K562 (cell line): ENCODE results near the gene PPP1R37. TPM values are rescaled to one million over a fixed set of nuclear protein-coding genes. Genes with fewer than 3 reads are reported as not detected.

ENCODE experiments used
- ATAC-seq: fragments of 200-7000 bp; cut with Tn5 transposase; 3 replicates; pipeline ENCODE4 v1.9.1; 2020; ENCODE audit warnings: moderate library complexity
- BruUV-seq: library from RNA; stranded (reverse); fragments of 400-500 nt; replicated peaks from 2 replicates; lab custom pipeline; 2021; lab: Mats Ljungman, UMichigan
- CTCF ChIA-PET: fragments of 300-600 bp; formaldehyde crosslinking; extraction: SDS; loops from one replicate; lab custom pipeline; 2021; ENCODE audit warnings: low intra/inter-chr PET ratio; lab: Yijun Ruan, JAX
- POLR2A ChIA-PET: fragments of 300-600, 350-650 bp; sonication (Branson Sonifier 250); formaldehyde crosslinking; extraction: SDS; loops from one replicate; lab custom pipeline; 2021; ENCODE audit warnings: antibody characterized with exemption, inconsistent platforms; lab: Yijun Ruan, JAX
- DNase-seq, 4 experiments: peaks; one replicate each; pipeline versions ENCODE4 v3.0.0 to v3.0.0-alpha.2; 2011 to 2018; ENCODE audit warnings: low spot score in 3 of 4, mixed read lengths in 3 of 4; ENCODE audit errors: extremely low read depth in 1 of 4
- FAIRE-seq: peaks from 2 replicates; lab custom pipeline; 2011; peaks lifted over from hg19 to GRCh38; lab: Jason Lieb, UNC
- H2AFZ ChIP-seq: 2 replicates; pipeline ENCODE4 v1.6.0; 2011; ENCODE audit warnings: low read depth, low read length, control low read depth, inconsistent platforms
- H3K27ac ChIP-seq: fragments of 200-600 bp; 3 replicates; pipeline ENCODE4 v1.8.0; 2011; ENCODE audit warnings: low read depth, mild to moderate bottlenecking, control low read depth, inconsistent platforms, low read length, moderate library complexity, mixed read lengths; ENCODE audit errors: extremely low read depth
- H3K27me3 ChIP-seq, 2 experiments: fragments of 300-600 bp in 1 of 2; 2 replicates in 1 of 2; 3 replicates in 1 of 2; pipeline versions ENCODE4 v1.6.0 to v1.8.0; 2011; ENCODE audit warnings: inconsistent platforms in 2 of 2, low read length in 2 of 2, mild to moderate bottlenecking in 1 of 2, mixed read lengths in 1 of 2, moderate library complexity in 1 of 2; ENCODE audit not compliant: control insufficient read depth in 2 of 2, insufficient read depth in 2 of 2
- H3K36me3 ChIP-seq: fragments of 300-600 bp; 3 replicates; pipeline ENCODE4 v1.8.0; 2011; ENCODE audit warnings: mild to moderate bottlenecking, low read length, inconsistent platforms; ENCODE audit not compliant: control insufficient read depth, insufficient read depth
- H3K4me1 ChIP-seq, 2 experiments: fragments of 200-600 bp in 1 of 2; replicated peaks in 1 of 2; 2 replicates in 1 of 2; 3 replicates in 1 of 2; pipeline versions ENCODE4 v1.5.1 to v1.8.0; 2011; ENCODE audit warnings: inconsistent platforms in 2 of 2, low read length in 2 of 2, mild to moderate bottlenecking in 1 of 2, mixed read lengths in 1 of 2, moderate library complexity in 1 of 2; ENCODE audit not compliant: control insufficient read depth in 2 of 2, insufficient read depth in 2 of 2
- H3K4me2 ChIP-seq: 2 replicates; pipeline ENCODE4 v1.6.1; 2011; ENCODE audit warnings: low read length, control low read depth, inconsistent platforms, mixed read lengths; ENCODE audit not compliant: insufficient read depth
- H3K4me3 ChIP-seq: fragments of 200-600 bp; sonication (generic), shearing (Covaris generic); 2 replicates; pipeline ENCODE4 v1.5.1; 2016; ENCODE audit warnings: control low read depth, inconsistent platforms
- H3K79me2 ChIP-seq: fragments of 200-600 bp; 3 replicates; pipeline ENCODE4 v1.8.0; 2011; ENCODE audit warnings: low read length, inconsistent platforms; ENCODE audit not compliant: control insufficient read depth, insufficient read depth
- H3K9ac ChIP-seq, 2 experiments: 2 replicates each; pipeline versions ENCODE4 v1.6.0 to v1.6.1; 2011; ENCODE audit warnings: low read depth in 2 of 2, low read length in 2 of 2, control low read depth in 1 of 2, inconsistent platforms in 1 of 2, mild to moderate bottlenecking in 1 of 2, mixed read lengths in 1 of 2; ENCODE audit not compliant: insufficient read depth in 1 of 2
- H3K9me1 ChIP-seq: one replicate; pipeline ENCODE4 v1.6.0; 2011; ENCODE audit warnings: inconsistent platforms, mild to moderate bottlenecking, low read length, moderate library complexity; ENCODE audit not compliant: control insufficient read depth, insufficient read depth
- H3K9me3 ChIP-seq: replicated peaks from 2 replicates; pipeline ENCODE4 v1.5.1; 2011; ENCODE audit warnings: low read depth, low read length, inconsistent platforms; ENCODE audit not compliant: control insufficient read depth, insufficient read depth
- H4K20me1 ChIP-seq: replicated peaks from 2 replicates; pipeline ENCODE4 v1.6.1; 2011; ENCODE audit warnings: low read length, inconsistent platforms, mixed read lengths; ENCODE audit not compliant: control insufficient read depth, insufficient read depth
- BCOR ChIP-seq: fragments of 450-650 bp; IDR thresholded peaks from 2 replicates; pipeline ENCODE4 v1.6.1; 2016
- EHMT2 ChIP-seq: fragments of 450-650 bp; IDR thresholded peaks from 2 replicates; pipeline ENCODE4 v1.6.1; 2018; ENCODE audit warnings: antibody characterized with exemption
- HOMEZ ChIP-seq: fragments of 250-450 bp; sonication (Bioruptor Pico); IDR thresholded peaks from 2 replicates; pipeline ENCODE4 v1.4.0; 2020; ENCODE audit warnings: mild to moderate bottlenecking, moderate library complexity
- MIER1 ChIP-seq: fragments of 450-650 bp; IDR thresholded peaks from 2 replicates; pipeline ENCODE4 v1.6.1; 2016; ENCODE audit warnings: antibody characterized with exemption, mild to moderate bottlenecking, low read depth
- RBM25 ChIP-seq: fragments of 200-400 bp; formaldehyde crosslinking; IDR thresholded peaks from 2 replicates; pipeline ENCODE4 v1.6.1; 2018; ENCODE audit warnings: low read length, low read depth, moderate library complexity; ENCODE audit not compliant: severe bottlenecking
- TEAD2 ChIP-seq: fragments of 450-650 bp; IDR thresholded peaks from 2 replicates; pipeline ENCODE4 v1.6.1; 2016; ENCODE audit warnings: missing genetic modification characterization, control low read depth, missing compliant biosample characterization
- ZFP36 ChIP-seq: fragments of 150-350 bp; IDR thresholded peaks from 2 replicates; pipeline ENCODE4 v1.6.1; 2018; ENCODE audit warnings: low read length, low read depth; ENCODE audit not compliant: partially characterized antibody
- WGBS: fragments of 100-300 bp; shearing (Covaris generic); methylation state at CpG from one replicate; pipeline ENCODE4 v1.1.6; 2016; ENCODE audit warnings: low coverage, mixed read lengths; ENCODE audit not compliant: insufficient coverage; ENCODE audit errors: missing lambda C conversion rate; 5-methylcytosine and 5-hydroxymethylcytosine counted together
- in situ Hi-C: fragments of 300-500 bp; cut with MboI; formaldehyde crosslinking; loops from 4 replicates; pipeline ENCODE4 v1.15.0; 2018; ENCODE audit warnings: inconsistent platforms, mixed read lengths
- intact Hi-C: fragments of 100-400 bp; cut with micrococcal nuclease; formaldehyde crosslinking; loops from 2 replicates; pipeline ENCODE4 v1.14.2; 2022
- polyA plus RNA-seq, 8 experiments: library from polyadenylated mRNA; depleted of rRNA in 4 of 8; stranded (reverse) in 5 of 8; unstranded in 3 of 8; fragments of >200 nt; fragmentation: Nextera tagmentation in 2 of 8; fragmentation: Illumina TruSeq in 1 of 8; extraction: Ambion mirVana in 2 of 8; extraction: Trizol in 1 of 8; gene quantifications; 2 replicates each; pipeline versions ENCODE4 v1.2.1 to v1.2.3, GENCODE V29; 2011 to 2014; ENCODE audit warnings: inconsistent platforms in 1 of 8, missing spikeins in 1 of 8
- total RNA-seq, 7 experiments: library from RNA; depleted of rRNA in 6 of 7; stranded (reverse); fragments of >200 nt in 6 of 7; fragmentation: Illumina TruSeq in 2 of 7; extraction: Trizol in 2 of 7; gene quantifications; 2 replicates each; pipeline versions ENCODE4 v1.2.1 to v1.2.3, GENCODE V29; 2011 to 2021; ENCODE audit warnings: low replicate concordance in 1 of 7

The PPP1R37 gene
- total and polyA plus RNA-seq, 9 of the 15 experiments (the other 6 are each of a cell fraction or from before 2014, with no cell fraction given) = 0.04 to 20.3 (median 7.3) TPM

- peaks cover 15 to 25% of the 10 kb centered on the region in 2 experiments for H3K4me1 ChIP-seq
- no peak overlapping the region for H3K4me3 ChIP-seq
- H3K36me3 ChIP-seq = peaks cover 49% of the 10 kb centered on the region
- H3K27me3 ChIP-seq = no peaks in the 10 kb centered on the region
- H2AFZ ChIP-seq = no peak overlapping the region
- peaks cover 64% of the 10 kb centered on the region for H3K79me2 ChIP-seq
- H3K27ac ChIP-seq = no peak overlapping the region
- TSS peak; percentile 8 for BruUV-seq
- H3K9ac ChIP-seq = peak overlapping the region in 1 of 2 experiments; percentile 53; a peak in 1 of 4 replicates
- FAIRE-seq = no peak
- TF ChIP-seq EHMT2 = no peak
- TF ChIP-seq MIER1 = peak; percentile 49; the same call in 1 of the 2 replicates
- H3K9me1 ChIP-seq = no peaks in the 10 kb centered on the region
- no peak for DNase-seq
- ChIA-PET CTCF (no interaction called here), POLR2A (no interaction called here)
- H4K20me1 ChIP-seq = no peaks in the 10 kb centered on the region; the same call in 1 of the 2 replicates
- no peak for ATAC-seq
- 87% methylated on average over 5 of the region's 5 CpGs for WGBS
- intact Hi-C loops = no loop called here
- no peaks in the 10 kb centered on the region for H3K9me3 ChIP-seq
- no peak overlapping the region for H3K4me2 ChIP-seq
- in situ Hi-C loops = no loop called here
Measured at GRCh38 chr19:45082170-45082569, 10.8 kb upstream of the PPP1R37 start.

- H3K9ac ChIP-seq = no peak overlapping the region
- peaks cover 38% of the 10 kb centered on the region for H3K79me2 ChIP-seq
- no peak overlapping the region for H2AFZ ChIP-seq
- H3K4me3 ChIP-seq = no peak overlapping the region
- no peak overlapping the region for H3K4me2 ChIP-seq
- TF ChIP-seq ZFP36 (peak; percentile 35), TEAD2 (tag) (no peak), BCOR (peak; percentile 70; the same call in 1 of the 2 replicates), RBM25 (peak; percentile 50), HOMEZ (CRISPR knock-in tag) (no peak)
- intact Hi-C loops = no loop called here
- H3K27ac ChIP-seq = no peak overlapping the region
- no peaks in the 10 kb centered on the region for H3K27me3 ChIP-seq
- DNase-seq = no peak
- 98% methylated on average over 4 of the region's 4 CpGs for WGBS
- peaks cover 0 to 18% of the 10 kb centered on the region in 2 experiments; a peak in 2 of 5 replicates for H3K4me1 ChIP-seq
- no peak for ATAC-seq
- POLR2A ChIA-PET = interaction anchor here (0.5 to 1.8 kb wide), 2 partner anchors 12 to 285 kb away, joined by 4 to 5 read pairs; no protein-coding TSS in a partner anchor
- BruUV-seq = no TSS peak
- peaks cover 75% of the 10 kb centered on the region for H3K36me3 ChIP-seq
- no peaks in the 10 kb centered on the region for H3K9me3 ChIP-seq
- no peak for FAIRE-seq
- H3K9me1 ChIP-seq = no peaks in the 10 kb centered on the region
- no peaks in the 10 kb centered on the region; the same call in none of the 2 replicates for H4K20me1 ChIP-seq
- in situ Hi-C loops = no loop called here
- CTCF ChIA-PET = no interaction called here
Measured at GRCh38 chr19:45086480-45086879, 6.5 kb upstream of the PPP1R37 start.
